Keratinocyte (primary cell): ENCODE data around the gene TARP.
"Not testable (repeated sequence)": the region's sequence is repeated elsewhere in the genome, so short reads cannot be mapped to it uniquely, and the experiment has no call there.

ENCODE experiments used
- DNase-seq: peaks from one replicate; pipeline ENCODE4 v3.0.0-alpha.2; 2011; ENCODE audit warnings: low read depth, missing footprints, low spot score
- FAIRE-seq: peaks from 2 replicates; lab custom pipeline; 2011; peaks lifted over from hg19 to GRCh38; lab: Jason Lieb, UNC
- H2AFZ ChIP-seq: 2 replicates; pipeline ENCODE4 v1.6.0; 2012; ENCODE audit warnings: low read length, control low read depth, inconsistent platforms; ENCODE audit not compliant: control insufficient read depth
- H3K27ac ChIP-seq: 2 replicates; pipeline ENCODE4 v1.5.1; 2011; ENCODE audit warnings: low read length; ENCODE audit not compliant: control insufficient read depth, insufficient read depth
- H3K27me3 ChIP-seq: 3 replicates; pipeline ENCODE4 v1.6.0; 2011; ENCODE audit warnings: low read length; ENCODE audit not compliant: control insufficient read depth, insufficient read depth; ENCODE audit errors: extremely low read depth
- H3K36me3 ChIP-seq, 2 experiments: 2 replicates in 1 of 2; 3 replicates in 1 of 2; pipeline ENCODE4 v1.5.1; 2011; ENCODE audit warnings: low read length in 2 of 2, mild to moderate bottlenecking in 1 of 2; ENCODE audit not compliant: control insufficient read depth in 2 of 2, insufficient read depth in 2 of 2; ENCODE audit errors: extremely low read depth in 1 of 2
- H3K4me1 ChIP-seq: 3 replicates; pipeline ENCODE4 v1.5.1; 2011; ENCODE audit warnings: low read length; ENCODE audit not compliant: control insufficient read depth, insufficient read depth; ENCODE audit errors: extremely low read depth
- H3K4me2 ChIP-seq: 3 replicates; pipeline ENCODE4 v1.6.0; 2011; ENCODE audit warnings: low read depth, low read length; ENCODE audit not compliant: control insufficient read depth, insufficient read depth; ENCODE audit errors: extremely low read depth
- H3K4me3 ChIP-seq, 3 experiments: fragments of 200-600 bp in 1 of 3; sonication (generic) in 1 of 3; 2 replicates in 2 of 3; 3 replicates in 1 of 3; pipeline ENCODE4 v1.5.1; 2011 to 2016; ENCODE audit warnings: low read length in 3 of 3, mild to moderate bottlenecking in 3 of 3, control low read depth in 2 of 3, inconsistent platforms in 1 of 3, low read depth in 1 of 3, mixed read lengths in 1 of 3, mixed run types in 1 of 3, moderate library complexity in 1 of 3; ENCODE audit not compliant: control insufficient read depth in 2 of 3, insufficient read depth in 2 of 3; ENCODE audit errors: extremely low read depth in 1 of 3
- H3K79me2 ChIP-seq: 2 replicates; pipeline ENCODE4 v1.6.0; 2012; ENCODE audit warnings: low read length; ENCODE audit not compliant: control insufficient read depth, insufficient read depth
- H3K9ac ChIP-seq: 3 replicates; pipeline ENCODE4 v1.6.0; 2011; ENCODE audit warnings: low read length; ENCODE audit not compliant: control insufficient read depth, insufficient read depth; ENCODE audit errors: extremely low read depth
- H3K9me1 ChIP-seq: 3 replicates; pipeline ENCODE4 v1.6.0; 2011; ENCODE audit warnings: low read length; ENCODE audit not compliant: control insufficient read depth, insufficient read depth; ENCODE audit errors: extremely low read depth
- H3K9me3 ChIP-seq: 2 replicates; pipeline ENCODE4 v1.5.1; 2012; ENCODE audit warnings: low read depth, low read length; ENCODE audit not compliant: control insufficient read depth
- H4K20me1 ChIP-seq: 3 replicates; pipeline ENCODE4 v1.6.0; 2011; ENCODE audit warnings: low read length; ENCODE audit not compliant: control insufficient read depth, insufficient read depth; ENCODE audit errors: extremely low read depth
- CTCF ChIP-seq, 3 experiments: IDR thresholded peaks in 1 of 3; conservative IDR thresholded peaks in 1 of 3; optimal IDR thresholded peaks in 1 of 3; 2 replicates in 2 of 3; 3 replicates in 1 of 3; pipeline versions ENCODE3 to v1.5.1; 2011; ENCODE audit warnings: low read length in 3 of 3, mild to moderate bottlenecking in 3 of 3, moderate library complexity in 2 of 3, control low read depth in 1 of 3, inconsistent platforms in 1 of 3; ENCODE audit not compliant: insufficient read depth in 2 of 3; ENCODE audit errors: extremely low read depth in 1 of 3
- EZH2 ChIP-seq: IDR thresholded peaks from one replicate; pipeline ENCODE4 v1.6.1; 2012; ENCODE audit warnings: inconsistent platforms, mild to moderate bottlenecking, low read length, moderate library complexity
- dilution Hi-C: fragments of 300-500 bp; cut with MboI; formaldehyde crosslinking; loops from one replicate; pipeline ENCODE4 v1.7.0; 2020; ENCODE audit warnings: low sequenced_read_pairs; ENCODE audit not compliant: extremely low pct_ligation_motif_present

Gene TARP

GRCh38 chr7:38245409-38245977 lies 27.9 kb downstream of the TARP start:
- DNase-seq (no peak), FAIRE-seq (no peak)
- H3K36me3 ChIP-seq, result no peaks in the 10 kb centered on the region
- H4K20me1 ChIP-seq, result no peaks in the 10 kb centered on the region
- TF ChIP-seq EZH2, result no peak
- no peak for TF ChIP-seq CTCF (optimal IDR thresholded peaks at IDR 0.05 in 1 of 3, IDR thresholded peaks at IDR 0.05 in 1 of 3, conservative IDR thresholded peaks at IDR 0.05 in 1 of 3; ENCODE audit: extremely low read depth in 1 of 3, insufficient read depth in 2 of 3, low read length in 3 of 3)
- no peak overlapping the region for H3K4me2 ChIP-seq
- dilution Hi-C loops, result no loop called here
- no peak overlapping the region for H2AFZ ChIP-seq
- H3K9me1 ChIP-seq, result no peaks in the 10 kb centered on the region
- H3K27ac ChIP-seq, result no peak overlapping the region
- H3K79me2 ChIP-seq, result no peaks in the 10 kb centered on the region
- H3K9me3 ChIP-seq, result no peaks in the 10 kb centered on the region
- no peaks in the 10 kb centered on the region for H3K4me1 ChIP-seq
- no peak overlapping the region for H3K9ac ChIP-seq
- no peak overlapping the region for H3K4me3 ChIP-seq
- no peaks in the 10 kb centered on the region for H3K27me3 ChIP-seq

DNA sequence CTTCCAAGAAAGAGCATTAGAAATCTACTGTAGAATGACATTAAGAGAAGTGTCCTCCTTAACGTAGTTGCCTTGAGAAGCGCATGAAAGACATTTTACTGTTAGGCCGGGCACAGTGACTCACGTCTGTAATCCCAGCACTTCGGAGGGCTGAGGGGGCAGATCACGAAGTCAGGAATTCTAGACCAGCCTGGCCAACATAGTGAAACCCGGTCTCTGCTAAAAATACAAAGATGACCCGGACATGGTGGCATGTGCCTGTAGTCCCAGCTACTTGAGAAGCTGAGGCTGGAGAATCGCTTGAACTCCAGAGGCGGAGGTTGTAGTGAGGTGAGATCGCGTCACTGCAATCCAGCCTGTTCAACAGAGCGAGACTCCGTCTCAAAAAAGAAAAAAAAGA lies 28.9 kb downstream of the TARP start:
- Histone ChIP-seq H3K36me3 (no peaks in the 10 kb centered on the region), H2AFZ (no peak overlapping the region), H3K9ac (no peak overlapping the region), H3K27me3 (no peaks in the 10 kb centered on the region), H3K4me2 (no peak overlapping the region), H3K4me3 (no peak overlapping the region), H3K79me2 (no peaks in the 10 kb centered on the region), H4K20me1 (no peaks in the 10 kb centered on the region), H3K9me1 (no peaks in the 10 kb centered on the region), H3K9me3 (no peaks in the 10 kb centered on the region), H3K4me1 (no peaks in the 10 kb centered on the region), H3K27ac (no peak overlapping the region)
- FAIRE-seq (no peak), DNase-seq (no peak)
- dilution Hi-C loops, result no loop called here
- TF ChIP-seq CTCF (optimal IDR thresholded peaks at IDR 0.05 in 1 of 3, IDR thresholded peaks at IDR 0.05 in 1 of 3, conservative IDR thresholded peaks at IDR 0.05 in 1 of 3; ENCODE audit: extremely low read depth in 1 of 3, insufficient read depth in 2 of 3, low read length in 3 of 3) (no peak), EZH2 (no peak)

GRCh38 chr7:38243345-38243744 lies 30.1 kb downstream of the TARP start:
- DNase-seq, H3K4me1 ChIP-seq, H4K20me1 ChIP-seq, FAIRE-seq, H3K4me2 ChIP-seq, H3K27ac ChIP-seq, H3K9ac ChIP-seq, H3K79me2 ChIP-seq, H3K9me1 ChIP-seq, H3K27me3 ChIP-seq, H3K36me3 ChIP-seq, H3K9me3 ChIP-seq, H2AFZ ChIP-seq, dilution Hi-C loops, H3K4me3 ChIP-seq: not testable (repeated sequence)
